GM23248 (cell line): ENCODE results near the gene RSRC1. TPM values are rescaled to one million over a fixed set of nuclear protein-coding genes. Genes with fewer than 3 reads are reported as not detected.
"Not testable (repeated sequence)": the region's sequence is repeated elsewhere in the genome, so short reads cannot be mapped to it uniquely, and the experiment has no call there.

Source experiments
- DNase-seq: peaks from one replicate; pipeline ENCODE4 v3.0.0-alpha.2; 2015
- H2AFZ ChIP-seq: fragments of 200-600 bp; sonication (generic); 2 replicates; pipeline ENCODE4 v1.6.1; 2016; ENCODE audit warnings: antibody characterized with exemption
- H3F3A ChIP-seq: fragments of 200-600 bp; sonication (generic); 2 replicates; pipeline ENCODE4 v1.6.1; 2016; ENCODE audit warnings: mild to moderate bottlenecking, antibody characterized with exemption, mixed run types; ENCODE audit not compliant: insufficient read depth
- H3K27ac ChIP-seq: fragments of 200-600 bp; sonication (generic); 2 replicates; pipeline ENCODE4 v1.5.1; 2016; ENCODE audit warnings: mild to moderate bottlenecking
- H3K27me3 ChIP-seq: fragments of 200-600 bp; sonication (generic); replicated peaks from 2 replicates; pipeline ENCODE4 v1.6.1; 2016; ENCODE audit warnings: mild to moderate bottlenecking; ENCODE audit not compliant: insufficient read depth
- H3K36me3 ChIP-seq: fragments of 200-600 bp; sonication (generic); 2 replicates; pipeline ENCODE4 v1.6.1; 2016; ENCODE audit warnings: low read depth, mild to moderate bottlenecking
- H3K4me1 ChIP-seq: fragments of 200-600 bp; sonication (generic); 2 replicates; pipeline ENCODE4 v1.6.1; 2016; ENCODE audit warnings: mild to moderate bottlenecking; ENCODE audit not compliant: insufficient read depth
- H3K4me2 ChIP-seq: fragments of 200-600 bp; sonication (generic); one replicate; pipeline ENCODE4 v1.6.1; 2016; ENCODE audit warnings: mild to moderate bottlenecking; ENCODE audit not compliant: unreplicated experiment
- H3K4me3 ChIP-seq: fragments of 200-600 bp; sonication (generic); 2 replicates; pipeline ENCODE4 v1.5.1; 2016; ENCODE audit warnings: mild to moderate bottlenecking
- H3K79me2 ChIP-seq: fragments of 200-600 bp; sonication (generic); 2 replicates; pipeline ENCODE4 v1.6.1; 2016; ENCODE audit warnings: mild to moderate bottlenecking; ENCODE audit not compliant: insufficient read depth
- H3K9ac ChIP-seq: fragments of 200-600 bp; sonication (generic); 2 replicates; pipeline ENCODE4 v1.6.1; 2016; ENCODE audit warnings: mild to moderate bottlenecking
- H3K9me2 ChIP-seq: fragments of 200-600 bp; sonication (generic); 2 replicates; pipeline ENCODE4 v1.6.1; 2016; ENCODE audit warnings: mixed run types, mild to moderate bottlenecking, moderate library complexity; ENCODE audit not compliant: insufficient read depth
- H3K9me3 ChIP-seq: fragments of 200-600 bp; sonication (generic); one replicate; pipeline ENCODE4 v1.6.1; 2017; ENCODE audit warnings: low read depth
- H4K20me1 ChIP-seq: fragments of 200-600 bp; sonication (generic); 2 replicates; pipeline ENCODE4 v1.6.0; 2016; ENCODE audit not compliant: insufficient read depth
- EZH2 ChIP-seq: fragments of 200-600 bp; sonication (generic); IDR thresholded peaks from 2 replicates; pipeline ENCODE4 v1.6.1; 2018; ENCODE audit warnings: antibody characterized with exemption, mild to moderate bottlenecking; ENCODE audit not compliant: insufficient read depth, poor library complexity, severe bottlenecking
- EZH2phosphoT487 ChIP-seq: fragments of 200-600 bp; sonication (generic); IDR thresholded peaks from 2 replicates; pipeline ENCODE4 v1.6.1; 2018; ENCODE audit warnings: antibody characterized with exemption, moderate library complexity, mild to moderate bottlenecking, low read depth; ENCODE audit not compliant: insufficient read depth
- WGBS, 2 experiments: methylation state at CpG; one replicate each; pipeline ENCODE4 v1.1.6; 2015 to 2017; ENCODE audit warnings: low lambda C conversion rate in 2 of 2, low coverage in 1 of 2; ENCODE audit errors: missing lambda C conversion rate in 2 of 2; 5-methylcytosine and 5-hydroxymethylcytosine counted together
- in situ Hi-C: fragments of 300-500 bp; cut with MboI; formaldehyde crosslinking; loops from 2 replicates; pipeline ENCODE4 v1.15.0; 2020
- polyA plus RNA-seq: library from polyadenylated mRNA; unstranded; fragments of >200 nt; fragmentation: Nextera tagmentation; extraction: Ambion mirVana; gene quantifications from 2 replicates; pipeline ENCODE4 v1.2.1, GENCODE V29; 2016
- total RNA-seq: library from RNA; depleted of rRNA; stranded (reverse); fragments of >200 nt; shearing (Covaris generic); gene quantifications from 2 replicates; pipeline ENCODE4 v1.2.3, GENCODE V29; 2014

The RSRC1 gene
- total and polyA plus RNA-seq, 2 experiments from 2014 or later = 28.5 to 34.6 TPM

DNA sequence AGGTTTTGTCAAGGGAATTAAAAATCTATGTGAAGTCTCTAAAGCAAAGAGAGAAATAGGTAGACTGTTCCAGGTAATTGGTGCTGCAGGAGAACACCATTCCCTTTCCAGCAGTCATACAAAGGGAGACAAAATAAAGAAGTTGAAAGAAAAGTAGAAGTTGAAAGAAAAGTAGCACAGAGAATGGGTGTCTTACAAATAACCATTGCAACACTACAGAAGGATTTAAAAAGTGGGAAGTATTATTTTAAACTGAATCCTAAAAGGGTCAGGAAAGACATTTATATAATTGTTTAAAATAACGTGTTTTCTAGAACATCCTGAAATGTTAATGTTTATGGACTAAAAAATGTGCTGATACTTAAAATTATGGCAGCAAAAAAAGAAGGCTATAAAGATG is 223.8 kb downstream of the RSRC1 start:
- Histone ChIP-seq H2AFZ (no peak overlapping the region), H3F3A (no peaks in the 10 kb centered on the region), H3K36me3 (no peaks in the 10 kb centered on the region), H3K79me2 (no peaks in the 10 kb centered on the region), H3K4me3 (no peak overlapping the region), H3K4me1 (no peaks in the 10 kb centered on the region), H3K9ac (no peak overlapping the region), H3K4me2 (no peak overlapping the region), H3K27me3 (no peaks in the 10 kb centered on the region), H3K9me2 (no peaks in the 10 kb centered on the region), H4K20me1 (no peaks in the 10 kb centered on the region), H3K9me3 (no peaks in the 10 kb centered on the region), H3K27ac (no peak overlapping the region)
- TF ChIP-seq EZH2 (no peak), EZH2phosphoT487 (no peak)
- no peak for DNase-seq
- 96 to 100% methylated on average over 1 of the region's 1 CpG for WGBS, 2 experiments
- in situ Hi-C loops = no loop called here

DNA sequence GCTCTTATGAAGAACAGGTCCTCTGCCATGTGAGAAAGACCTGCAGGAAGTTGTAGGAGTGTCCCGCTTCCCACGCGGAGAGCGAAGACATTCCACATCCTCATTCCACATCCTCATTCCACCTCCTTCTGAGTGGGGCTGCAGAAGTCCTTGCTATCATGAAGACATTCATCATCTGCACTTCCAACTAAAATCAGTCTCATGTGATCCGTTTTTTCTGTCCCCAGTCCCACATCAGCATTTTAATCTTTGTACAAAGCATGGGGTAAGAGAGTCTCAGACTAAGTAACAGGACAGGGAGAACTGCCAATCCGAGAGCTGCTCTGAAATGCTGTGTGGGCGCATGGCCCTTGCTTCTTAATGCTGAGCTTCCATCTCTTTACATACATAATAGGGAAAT is 227.2 kb downstream of the RSRC1 start:
- TF ChIP-seq EZH2phosphoT487 (no peak), EZH2 (no peak)
- Histone ChIP-seq H2AFZ (no peak overlapping the region), H3K4me1 (no peaks in the 10 kb centered on the region), H3K4me2 (no peak overlapping the region), H3K27ac (no peak overlapping the region), H3K9me2 (no peaks in the 10 kb centered on the region), H3F3A (no peaks in the 10 kb centered on the region), H3K79me2 (no peaks in the 10 kb centered on the region), H3K4me3 (no peak overlapping the region), H3K36me3 (no peaks in the 10 kb centered on the region), H3K9me3 (no peaks in the 10 kb centered on the region), H3K27me3 (no peaks in the 10 kb centered on the region), H4K20me1 (no peaks in the 10 kb centered on the region), H3K9ac (no peak overlapping the region)
- no peak for DNase-seq
- in situ Hi-C loops = no loop called here
- WGBS, 2 experiments = 92 to 94% methylated on average over 7 of the region's 7 CpGs

DNA sequence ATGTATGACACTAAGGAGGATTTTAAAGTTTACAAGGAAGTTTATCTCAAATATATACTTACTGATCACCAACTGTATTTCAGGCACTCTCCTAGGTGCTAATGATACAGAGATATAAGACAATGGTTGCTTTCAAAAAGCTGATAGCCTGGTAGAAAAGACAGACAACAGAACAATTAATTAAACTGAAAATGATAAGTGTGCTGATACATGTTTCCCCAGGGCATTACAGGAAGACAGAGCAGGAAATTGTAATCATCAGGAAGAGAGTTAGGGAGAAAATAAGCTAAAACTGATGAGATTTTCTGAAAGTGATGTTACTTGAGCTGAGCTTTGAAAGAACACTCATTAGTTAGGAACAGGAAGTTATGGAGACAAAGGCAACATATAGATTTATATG is 229.7 kb downstream of the RSRC1 start:
- no peaks in the 10 kb centered on the region for H3K79me2 ChIP-seq
- H3K36me3 ChIP-seq = no peaks in the 10 kb centered on the region
- no peak overlapping the region for H2AFZ ChIP-seq
- H3K4me1 ChIP-seq = no peaks in the 10 kb centered on the region
- no peak overlapping the region for H3K9ac ChIP-seq
- TF ChIP-seq EZH2 (no peak), EZH2phosphoT487 (no peak)
- H3K9me3 ChIP-seq = no peaks in the 10 kb centered on the region
- no peaks in the 10 kb centered on the region for H4K20me1 ChIP-seq
- H3K4me3 ChIP-seq = no peak overlapping the region
- no peaks in the 10 kb centered on the region for H3K27me3 ChIP-seq
- no peak for DNase-seq
- in situ Hi-C loops = no loop called here
- H3K4me2 ChIP-seq = no peak overlapping the region
- no peak overlapping the region for H3K27ac ChIP-seq
- no peaks in the 10 kb centered on the region for H3F3A ChIP-seq
- H3K9me2 ChIP-seq = no peaks in the 10 kb centered on the region

DNA sequence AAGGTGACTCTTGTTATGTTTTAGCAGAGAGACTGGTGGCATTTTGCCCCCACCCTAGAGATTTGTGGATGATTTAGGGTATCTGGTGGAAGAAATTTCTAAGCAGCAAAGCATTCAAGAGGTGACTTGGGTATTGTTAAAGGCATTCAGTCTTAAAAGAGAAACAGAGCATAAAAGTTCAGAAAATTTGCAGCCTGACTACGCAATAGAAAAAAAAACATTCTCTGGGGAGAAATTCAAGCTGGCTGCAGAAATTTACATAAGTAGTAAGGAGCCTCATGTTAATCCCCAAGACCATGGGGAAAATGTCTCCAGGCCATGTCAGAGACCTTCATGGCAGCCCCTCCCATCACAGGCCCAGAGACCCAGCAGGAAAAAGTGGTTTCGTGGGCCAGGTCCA is 231.1 kb downstream of the RSRC1 start:
- H3K9me2 ChIP-seq, H3K79me2 ChIP-seq, DNase-seq, H2AFZ ChIP-seq, H3K4me2 ChIP-seq, H3K4me3 ChIP-seq, H4K20me1 ChIP-seq, H3K9me3 ChIP-seq, H3K27ac ChIP-seq, in situ Hi-C loops, H3K4me1 ChIP-seq, H3K9ac ChIP-seq, H3K36me3 ChIP-seq, H3K27me3 ChIP-seq, H3F3A ChIP-seq: not testable (repeated sequence)
- 95 to 100% methylated on average over 2 of the region's 2 CpGs for WGBS, 2 experiments

DNA sequence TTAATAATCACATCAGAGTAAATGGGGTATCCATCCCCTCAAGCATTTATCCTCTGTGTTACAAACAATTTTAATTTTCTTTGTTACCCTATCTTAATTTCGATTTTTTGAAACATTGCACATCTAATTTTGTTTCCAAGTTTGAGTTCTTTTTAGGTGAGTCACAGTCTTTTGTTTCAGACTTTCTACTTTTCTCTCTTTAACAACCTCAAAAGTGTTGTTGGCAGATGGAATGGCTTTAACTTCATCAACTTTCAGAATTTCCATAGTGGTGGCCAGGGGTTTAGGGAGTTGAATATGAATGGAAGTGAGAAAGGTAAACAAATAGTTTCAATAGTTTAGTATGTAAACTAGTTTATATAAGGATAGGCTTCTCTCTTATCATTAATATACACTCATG is 238.1 kb downstream of the RSRC1 start:
- H3K27me3 ChIP-seq = no peaks in the 10 kb centered on the region
- in situ Hi-C loops = no loop called here
- H3K9me2 ChIP-seq = no peaks in the 10 kb centered on the region; the same call in 1 of the 2 replicates
- no peaks in the 10 kb centered on the region for H3K9me3 ChIP-seq
- H3K4me3 ChIP-seq = no peak overlapping the region
- H3K4me1 ChIP-seq = peaks cover 8% of the 10 kb centered on the region; the same call in 1 of the 2 replicates
- peak; percentile 53 for DNase-seq
- H3K79me2 ChIP-seq = no peaks in the 10 kb centered on the region
- no peaks in the 10 kb centered on the region for H4K20me1 ChIP-seq
- no peak overlapping the region for H2AFZ ChIP-seq
- TF ChIP-seq EZH2 (no peak), EZH2phosphoT487 (no peak)
- H3K36me3 ChIP-seq = no peaks in the 10 kb centered on the region
- H3K4me2 ChIP-seq = no peak overlapping the region
- 2 to 9% methylated on average over 1 of the region's 1 CpG for WGBS, 2 experiments
- no peak overlapping the region for H3K9ac ChIP-seq
- no peak overlapping the region; the same call in 1 of the 2 replicates for H3K27ac ChIP-seq
- H3F3A ChIP-seq = peaks cover 17% of the 10 kb centered on the region; the same call in 1 of the 2 replicates
